A673 (cell line): ENCODE data around the gene MRPS35. TPM values are rescaled to one million over a fixed set of nuclear protein-coding genes. Genes with fewer than 3 reads are reported as not detected.

Experiments
- Bru-seq: library from RNA; stranded (reverse); fragments of 400-500 nt; gene quantifications from one replicate; lab custom pipeline; 2021; lab: Mats Ljungman, UMichigan
- BruChase-seq, 2 experiments: library from RNA; stranded (reverse); fragments of 400-500 nt; gene quantifications; one replicate each; lab custom pipeline; 2021; lab: Mats Ljungman, UMichigan
- BruUV-seq: library from RNA; stranded (reverse); fragments of 400-500 nt; replicated peaks from 2 replicates; lab custom pipeline; 2021; lab: Mats Ljungman, UMichigan
- CTCF ChIA-PET: fragments of 300-600 bp; sonication (Branson Sonifier 250); formaldehyde crosslinking; loops from one replicate; lab custom pipeline; 2022; ENCODE audit warnings: antibody characterized with exemption; lab: Charles Lee
- POLR2A ChIA-PET: fragments of 300-600 bp; sonication (Branson Sonifier 250); formaldehyde crosslinking; loops from one replicate; lab custom pipeline; 2022; ENCODE audit warnings: antibody characterized with exemption; ENCODE audit not compliant: low non-redundant PET; lab: Charles Lee
- DNase-seq: peaks from one replicate; pipeline ENCODE4 v3.0.0-alpha.2; 2015; ENCODE audit warnings: low spot score
- H3K27ac ChIP-seq: fragments of 200-600 bp; sonication (generic); 2 replicates; pipeline ENCODE4 v1.5.1; 2016; ENCODE audit warnings: mixed run types, low read depth, mild to moderate bottlenecking, mixed read lengths, antibody characterized with exemption, low read length; ENCODE audit not compliant: poor library complexity, severe bottlenecking
- H3K27me3 ChIP-seq: fragments of 200-600 bp; sonication (generic); replicated peaks from 2 replicates; pipeline ENCODE4 v1.6.1; 2017; ENCODE audit warnings: mixed run types, low read depth, mild to moderate bottlenecking, mixed read lengths, antibody characterized with exemption, low read length; ENCODE audit not compliant: insufficient read depth, poor library complexity
- H3K36me3 ChIP-seq: fragments of 200-600 bp; sonication (generic); 2 replicates; pipeline ENCODE4 v1.6.1; 2016; ENCODE audit warnings: mixed run types, mild to moderate bottlenecking, mixed read lengths, antibody characterized with exemption, low read length; ENCODE audit not compliant: insufficient read depth, poor library complexity, severe bottlenecking
- H3K4me1 ChIP-seq: fragments of 200-600 bp; sonication (generic); 2 replicates; pipeline ENCODE4 v1.6.1; 2017; ENCODE audit warnings: mixed run types, mild to moderate bottlenecking, mixed read lengths, antibody characterized with exemption, low read length; ENCODE audit not compliant: insufficient read depth, poor library complexity, severe bottlenecking
- H3K4me3 ChIP-seq: fragments of 200-600 bp; sonication (generic); 2 replicates; pipeline ENCODE4 v1.5.1; 2016; ENCODE audit warnings: low read depth, mixed run types, mild to moderate bottlenecking, mixed read lengths, low read length; ENCODE audit not compliant: poor library complexity, severe bottlenecking
- H3K9me3 ChIP-seq: fragments of 200-600 bp; sonication (generic); 2 replicates; pipeline ENCODE4 v1.6.1; 2016; ENCODE audit warnings: mixed run types, low read depth, mild to moderate bottlenecking, mixed read lengths, antibody characterized with exemption, low read length; ENCODE audit not compliant: poor library complexity, severe bottlenecking
- EZH2 ChIP-seq: fragments of 200-600 bp; sonication (generic); IDR thresholded peaks from 2 replicates; pipeline ENCODE4 v1.6.1; 2017; ENCODE audit warnings: borderline replicate concordance, low read depth, mild to moderate bottlenecking, mixed read lengths, antibody characterized with exemption, low read length; ENCODE audit not compliant: poor library complexity, severe bottlenecking
- intact Hi-C: fragments of 100-400 bp; cut with micrococcal nuclease; formaldehyde crosslinking; loops from one replicate; pipeline ENCODE4 v1.10.0; 2022; ENCODE audit not compliant: unreplicated experiment
- long read RNA-seq: library from polyadenylated mRNA; stranded (forward); transcript quantifications from one replicate; pipeline ENCODE4 v2.0.0, GENCODE V29; 2022
- total RNA-seq: library from RNA; stranded (reverse); gene quantifications from 2 replicates; pipeline ENCODE4 v1.2.3, GENCODE V29; 2021
- TF ChIP-seq, protein P1 (sequence below): fragments of 300-800, 200-600 bp; sonication (generic); conservative IDR thresholded peaks from 2 replicates; pipeline ENCODE4 v1.5.1; 2017; ENCODE audit warnings: low read depth, mild to moderate bottlenecking, antibody characterized with exemption, low read length, moderate library complexity, mixed read lengths

Gene MRPS35
- total RNA-seq (62.9 and 65.9 TPM in 2 replicates), Bru-seq, nascent RNA (percentile 88 among the genes with signal in this experiment), BruChase-seq, experiment 1, labeled RNA remaining after a 2-hour chase (percentile 77 among the genes with signal in this experiment), BruChase-seq, experiment 2, labeled RNA remaining after a 6-hour chase (percentile 83 among the genes with signal in this experiment)
- long read RNA-seq, transcript MRPS35-201 (8 exons, 1,888 nt): major isoform, 198 of 229 reads
- long read RNA-seq, transcript MRPS35-203 (7 exons, 1,715 nt): minor isoform, 11 of 229 reads
- long read RNA-seq, partial matches to known transcripts: 3 of 229 reads
- long read RNA-seq, other reads (novel, unspliced or antisense): 16 of 229 reads

DNA sequence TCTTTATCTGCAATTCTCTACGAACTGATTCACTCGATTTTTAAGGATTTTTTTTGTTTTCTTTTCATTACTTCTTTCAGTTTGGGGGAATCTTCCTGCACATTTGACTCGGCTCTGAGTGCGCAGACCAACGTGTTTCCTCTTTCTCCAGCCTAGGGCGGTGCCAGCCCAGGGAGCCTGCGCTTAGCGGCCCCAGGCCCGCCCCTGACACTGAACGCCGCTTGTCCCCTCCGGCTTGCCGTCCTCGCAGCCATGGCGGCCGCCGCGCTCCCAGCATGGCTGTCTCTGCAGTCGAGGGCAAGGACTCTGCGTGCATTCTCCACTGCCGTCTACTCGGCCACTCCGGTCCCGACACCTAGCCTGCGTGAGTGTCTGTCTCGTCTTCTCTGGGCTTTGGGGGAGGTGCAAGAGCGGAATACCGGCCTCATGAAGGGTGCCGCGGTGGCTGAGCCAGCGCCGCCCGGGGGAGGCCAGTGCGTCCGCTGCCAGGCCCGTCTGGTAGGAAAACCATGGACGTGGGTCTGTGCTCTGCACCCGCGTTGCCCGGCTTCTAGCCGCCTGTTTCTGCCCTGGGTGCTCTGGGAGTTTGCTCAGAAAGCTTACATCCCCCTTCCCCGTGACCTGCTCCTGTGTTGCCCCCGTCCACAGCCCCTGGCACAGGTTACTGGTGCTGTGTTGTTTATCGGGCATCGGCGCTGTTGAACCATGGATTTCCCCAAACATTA, at the start of gene MRPS35:
Gene MRPS35, plus strand, starts transcription at position 241 of the 725 bp plus-strand sequence. Its CDS starts 12 bp downstream, at position 253.
- Histone ChIP-seq H3K9me3 (no peaks in the 10 kb centered on the region), H3K4me1 (peaks cover 6% of the 10 kb centered on the region), H3K27me3 (no peaks in the 10 kb centered on the region), H3K4me3 (peak within 1 kb of the TSS; percentile 78), H3K27ac (peak within 1 kb of the TSS; percentile 83), H3K36me3 (peaks cover 2% of the 10 kb centered on the region)
- DNase-seq: peak; percentile 93
- TF ChIP-seq, protein P1, sequence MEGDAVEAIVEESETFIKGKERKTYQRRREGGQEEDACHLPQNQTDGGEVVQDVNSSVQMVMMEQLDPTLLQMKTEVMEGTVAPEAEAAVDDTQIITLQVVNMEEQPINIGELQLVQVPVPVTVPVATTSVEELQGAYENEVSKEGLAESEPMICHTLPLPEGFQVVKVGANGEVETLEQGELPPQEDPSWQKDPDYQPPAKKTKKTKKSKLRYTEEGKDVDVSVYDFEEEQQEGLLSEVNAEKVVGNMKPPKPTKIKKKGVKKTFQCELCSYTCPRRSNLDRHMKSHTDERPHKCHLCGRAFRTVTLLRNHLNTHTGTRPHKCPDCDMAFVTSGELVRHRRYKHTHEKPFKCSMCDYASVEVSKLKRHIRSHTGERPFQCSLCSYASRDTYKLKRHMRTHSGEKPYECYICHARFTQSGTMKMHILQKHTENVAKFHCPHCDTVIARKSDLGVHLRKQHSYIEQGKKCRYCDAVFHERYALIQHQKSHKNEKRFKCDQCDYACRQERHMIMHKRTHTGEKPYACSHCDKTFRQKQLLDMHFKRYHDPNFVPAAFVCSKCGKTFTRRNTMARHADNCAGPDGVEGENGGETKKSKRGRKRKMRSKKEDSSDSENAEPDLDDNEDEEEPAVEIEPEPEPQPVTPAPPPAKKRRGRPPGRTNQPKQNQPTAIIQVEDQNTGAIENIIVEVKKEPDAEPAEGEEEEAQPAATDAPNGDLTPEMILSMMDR: no peak
- TF ChIP-seq EZH2: no peak
- ChIA-PET CTCF (no interaction called here), POLR2A (no interaction called here)
- BruUV-seq: no TSS peak
- intact Hi-C loops: no loop called here

- Histone ChIP-seq H3K27me3 (no peaks in the 10 kb centered on the region), H3K4me3 (no peak overlapping the region), H3K4me1 (no peaks in the 10 kb centered on the region), H3K9me3 (no peaks in the 10 kb centered on the region), H3K36me3 (no peaks in the 10 kb centered on the region), H3K27ac (no peak overlapping the region)
- no peak for TF ChIP-seq EZH2
- TF ChIP-seq, protein P1: no peak
- POLR2A ChIA-PET: no interaction called here
- CTCF ChIA-PET: no interaction called here
- BruUV-seq: no TSS peak
- intact Hi-C loops: no loop called here
- no peak for DNase-seq
Measured at GRCh38 chr12:27665704-27666103, 44.9 kb upstream of the MRPS35 start.

- intact Hi-C loops: no loop called here
- ChIA-PET POLR2A (no interaction called here), CTCF (no interaction called here)
- no peak for TF ChIP-seq EZH2
- TF ChIP-seq, protein P1: no peak
- BruUV-seq: no TSS peak
- H3K36me3 ChIP-seq: no peaks in the 10 kb centered on the region
- no peak overlapping the region for H3K27ac ChIP-seq
- H3K4me1 ChIP-seq: no peaks in the 10 kb centered on the region
- DNase-seq: no peak
- H3K4me3 ChIP-seq: no peak overlapping the region
- no peaks in the 10 kb centered on the region for H3K9me3 ChIP-seq
- no peaks in the 10 kb centered on the region for H3K27me3 ChIP-seq
Measured at GRCh38 chr12:27666510-27666909, 44.1 kb upstream of the MRPS35 start.
